HG03354 (cell line): ENCODE data around the gene SYT11.
"Not testable (repeated sequence)": the region's sequence is repeated elsewhere in the genome, so short reads cannot be mapped to it uniquely, and the experiment has no call there.

ENCODE experiments used
- ATAC-seq: cut with Tn5 transposase; IDR thresholded peaks from one replicate; pipeline ENCODE4 v1.9.1; 2021; ENCODE audit warnings: mild to moderate bottlenecking; ENCODE audit not compliant: unreplicated experiment, poor library complexity, severe bottlenecking

Gene SYT11

DNA sequence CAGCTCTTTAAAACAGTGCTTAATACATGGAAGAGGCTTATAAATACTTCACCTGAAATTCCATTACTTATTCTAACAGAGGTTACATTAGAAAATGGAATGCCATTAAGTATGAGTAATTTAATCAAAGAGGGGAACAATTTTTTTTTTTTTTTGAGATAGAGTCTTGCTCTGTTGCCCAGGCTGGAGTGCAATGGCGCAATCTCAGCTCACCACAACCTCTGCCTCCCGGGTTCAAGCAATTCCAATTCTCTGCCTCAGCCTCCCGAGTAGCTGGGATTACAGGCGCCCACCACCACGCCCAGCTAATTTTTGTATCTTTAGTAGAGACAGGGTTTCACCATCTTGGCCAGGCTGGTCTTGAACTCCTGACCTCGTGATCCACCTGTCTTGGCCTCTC, 36.2 kb downstream of the SYT11 start:
- not testable (repeated sequence) for ATAC-seq

DNA sequence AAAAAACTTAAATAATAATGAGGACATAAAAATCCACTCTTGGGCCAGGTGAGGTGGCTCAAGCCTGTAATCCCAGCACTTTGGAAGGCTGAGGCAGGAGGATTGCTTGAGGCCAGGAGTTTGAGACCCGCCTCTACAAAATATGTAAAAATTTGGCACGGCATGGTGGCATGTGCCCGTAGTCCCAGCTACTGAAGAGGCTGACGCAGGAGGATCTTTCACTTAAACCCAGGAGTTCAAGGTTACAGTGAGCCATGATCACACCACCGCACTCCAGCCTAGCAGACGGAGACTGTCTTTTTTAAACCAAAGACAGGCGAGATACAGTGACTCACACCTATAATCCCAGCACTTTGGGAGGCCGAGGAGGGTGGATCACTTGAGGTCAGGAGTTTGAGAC, 37.1 kb downstream of the SYT11 start:
- not testable (repeated sequence) for ATAC-seq

DNA sequence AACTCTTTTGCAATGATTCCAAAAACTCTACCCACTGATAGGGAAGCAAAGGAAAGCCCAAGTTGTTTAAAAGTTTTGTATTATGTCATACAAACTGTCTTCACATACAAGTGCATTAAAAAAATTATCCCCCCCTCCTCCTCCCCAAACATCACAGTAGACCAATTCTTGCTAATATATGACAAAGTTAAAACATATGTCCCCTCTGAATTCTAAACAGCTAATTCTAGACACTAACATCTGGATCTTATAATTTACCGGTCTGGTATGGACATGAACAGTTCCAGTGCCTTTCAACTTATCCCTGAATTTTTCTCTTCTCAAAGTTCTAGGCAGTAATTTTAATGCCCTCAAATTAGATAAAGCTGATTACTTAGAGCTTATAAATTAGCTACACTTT, 38.4 kb downstream of the SYT11 start:
- ATAC-seq = no peak

DNA sequence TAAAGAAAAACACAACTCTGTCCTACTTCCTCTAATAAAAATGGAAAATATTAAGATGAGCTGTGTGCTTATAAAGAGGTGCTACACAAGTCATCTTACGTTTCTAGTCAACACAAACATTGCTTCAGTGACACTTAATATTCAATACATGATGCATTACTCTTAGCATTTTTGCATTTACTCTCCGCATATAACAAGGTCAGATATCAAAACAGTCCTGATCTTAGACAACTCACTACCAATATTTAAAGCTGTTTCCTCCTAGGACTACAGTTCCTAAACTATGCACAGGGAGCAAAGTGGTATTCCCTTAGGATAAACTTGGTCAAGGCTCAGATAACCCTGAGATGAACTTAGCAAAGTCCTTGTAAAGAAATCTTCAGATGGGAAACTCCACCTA, 39.5 kb downstream of the SYT11 start:
- ATAC-seq = no peak

DNA sequence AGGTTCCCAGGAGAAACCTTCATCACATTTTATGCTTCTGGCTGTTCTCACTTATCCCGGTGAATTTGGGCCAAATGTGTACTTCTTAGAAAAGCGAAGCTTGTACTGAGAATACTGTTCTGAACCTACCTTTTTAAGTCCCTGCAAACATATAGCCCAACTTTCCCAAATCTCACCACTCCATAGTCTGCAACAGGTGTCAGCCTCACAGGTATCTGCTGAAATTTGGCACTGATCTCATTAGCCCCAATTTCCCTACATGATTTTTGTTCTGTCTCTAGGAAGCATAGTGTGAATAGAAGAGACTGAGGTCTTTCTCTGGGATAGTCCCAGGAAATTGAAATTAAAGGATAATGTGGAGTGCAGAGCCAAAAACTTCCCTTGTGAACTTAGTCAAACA, 40.3 kb downstream of the SYT11 start:
- ATAC-seq = no peak

DNA sequence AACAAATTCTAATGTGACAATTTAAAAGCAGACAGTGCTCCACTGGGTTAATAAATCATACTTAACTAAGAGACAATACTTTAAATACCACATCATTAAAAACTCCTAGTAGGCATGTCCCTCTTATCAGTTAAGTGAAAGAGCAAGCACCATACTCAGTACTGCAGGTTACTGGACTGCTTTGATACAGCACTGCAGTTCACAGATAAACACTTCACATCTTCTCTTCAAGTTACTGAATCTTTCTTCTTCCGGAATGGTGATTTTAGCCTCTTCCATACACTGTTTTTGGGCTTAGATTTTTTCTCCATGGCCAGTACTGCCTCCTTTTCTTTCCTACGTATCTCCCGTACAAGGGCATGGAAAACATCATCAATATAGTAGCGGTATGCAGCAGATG, 40.8 kb downstream of the SYT11 start:
- ATAC-seq = no peak

DNA sequence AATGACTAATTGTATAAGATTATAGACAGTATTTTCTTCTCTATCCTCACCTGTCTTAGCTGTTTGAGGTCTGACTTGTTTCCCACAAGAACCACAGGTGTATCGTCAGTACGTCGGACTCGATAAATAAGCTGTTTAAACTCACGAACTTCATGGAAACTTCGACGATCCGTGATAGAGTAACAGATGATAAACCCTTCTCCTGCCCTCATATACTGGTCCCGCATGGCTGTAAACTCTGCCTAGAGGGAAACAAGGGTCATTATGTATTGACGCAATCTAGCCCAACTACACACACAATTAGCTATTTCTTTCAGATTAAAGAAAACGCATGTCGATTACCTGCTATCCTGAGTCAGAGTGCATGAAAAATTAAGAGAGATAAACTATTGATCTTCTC, 44.9 kb downstream of the SYT11 start:
- no peak for ATAC-seq

DNA sequence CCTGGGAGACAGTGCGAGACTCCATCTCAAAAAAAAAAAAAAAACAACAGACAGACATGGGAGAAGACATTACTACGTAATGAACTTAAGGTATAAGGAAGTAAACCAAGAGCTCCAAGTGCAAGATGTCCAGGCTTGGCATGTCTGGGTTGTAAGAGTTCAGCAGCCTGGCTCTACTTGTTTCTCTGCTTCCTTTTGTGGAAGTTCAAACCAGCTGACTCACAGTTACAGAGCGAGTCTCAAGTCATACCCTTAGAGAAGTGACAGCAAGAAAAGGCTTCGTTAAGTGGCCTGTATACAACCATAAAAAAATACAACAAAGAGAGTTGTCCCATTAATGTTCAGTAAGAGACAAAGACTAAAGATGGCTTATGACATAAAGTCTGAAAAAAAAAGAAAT, 50.5 kb downstream of the SYT11 start:
- ATAC-seq = no peak

DNA sequence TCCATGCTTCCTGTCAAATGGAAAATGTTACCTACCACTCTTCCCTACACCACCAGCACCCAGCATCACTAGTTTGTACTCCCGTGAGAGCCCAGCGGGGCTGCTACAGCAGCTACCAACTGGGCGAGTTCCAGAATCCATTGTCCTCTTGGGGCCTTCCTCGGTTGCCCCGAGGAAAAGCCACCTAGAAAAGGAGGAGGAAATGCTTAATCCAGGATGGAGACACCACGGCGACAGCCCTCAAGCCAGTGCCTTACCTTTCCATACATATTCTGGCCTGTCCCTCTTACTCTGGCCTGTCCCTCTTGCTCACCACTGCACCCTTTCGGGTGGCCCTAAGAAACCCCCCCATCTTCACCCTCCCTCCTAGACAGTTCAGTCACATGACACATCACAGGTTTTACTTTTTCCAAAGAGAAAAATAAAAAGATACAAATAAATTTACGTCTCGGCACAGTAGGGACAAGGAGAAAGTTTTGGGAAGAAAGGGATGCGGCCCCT, 51.3 kb downstream of the SYT11 start:
- peak; percentile 47 for ATAC-seq

DNA sequence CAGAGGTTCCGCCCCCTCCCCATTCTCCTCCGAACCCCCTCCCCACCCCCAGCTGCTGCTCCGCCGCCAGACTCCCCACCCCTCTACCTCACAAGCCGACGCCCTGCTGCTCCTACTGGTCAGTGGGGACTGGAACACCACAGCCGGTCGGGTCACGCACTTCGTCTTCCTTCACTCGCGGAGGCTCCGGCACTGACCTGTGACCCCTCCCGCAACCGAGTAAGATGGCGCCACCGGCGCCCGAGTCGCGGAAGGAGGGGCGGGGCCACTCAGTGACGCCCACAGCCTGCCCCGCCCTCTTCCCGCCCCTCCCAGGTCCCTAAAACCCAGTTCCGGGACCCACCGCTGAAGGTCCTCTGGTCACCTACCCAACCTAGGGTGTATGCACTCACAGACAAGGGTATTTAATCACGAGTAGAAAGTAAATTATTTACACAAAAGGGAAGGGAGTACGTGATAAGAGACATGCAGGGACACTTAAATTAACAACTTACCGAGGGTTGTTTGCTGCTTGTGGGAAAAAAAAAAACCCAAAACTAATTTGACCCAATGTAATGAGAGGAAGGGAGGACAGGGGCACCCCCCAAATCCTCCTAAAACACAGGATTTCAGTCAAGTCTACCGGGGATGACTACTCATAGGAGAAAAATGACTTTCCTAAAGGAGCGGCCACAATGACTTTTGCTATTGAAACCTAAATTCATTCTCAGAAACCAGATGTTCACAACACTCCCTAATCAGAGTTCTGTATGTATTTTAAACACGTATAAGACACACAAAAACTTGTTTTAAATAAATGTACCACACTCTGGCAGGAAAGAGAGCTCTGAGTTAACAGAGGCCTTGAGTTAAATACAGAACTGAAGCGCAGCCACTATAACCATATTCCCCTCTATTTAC, 52.0 kb downstream of the SYT11 start, which contains the start of gene RIT1:
TSS of gene RIT1 (minus strand) at position 194 of the 900 bp plus-strand sequence. CDS start 588 bp downstream, outside the sequence.
- ATAC-seq = peak; percentile 80

DNA sequence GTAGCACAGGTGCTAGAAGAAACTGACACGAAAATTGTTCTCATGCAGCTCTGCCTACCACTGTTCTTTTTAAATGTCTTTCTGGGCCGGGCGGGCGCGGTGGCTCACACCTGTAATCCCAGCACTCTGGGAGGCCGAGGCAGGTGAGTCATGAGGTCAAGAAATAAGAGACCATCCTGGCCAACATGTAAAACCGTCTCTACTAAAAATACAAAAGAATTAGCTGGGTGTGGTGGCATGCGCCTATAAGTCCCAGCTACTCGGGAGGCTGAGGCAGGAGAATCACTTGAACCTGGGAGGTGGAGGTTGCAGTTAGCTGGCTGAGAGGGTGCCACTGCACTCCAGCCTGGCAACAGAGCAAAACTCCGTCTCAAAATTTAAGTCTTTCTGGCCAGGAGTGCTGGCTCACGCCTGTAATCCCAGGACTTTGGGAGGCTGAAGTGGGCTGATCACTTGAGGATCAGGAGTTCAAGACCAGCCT, 52.7 kb downstream of the SYT11 start:
- no peak for ATAC-seq

DNA sequence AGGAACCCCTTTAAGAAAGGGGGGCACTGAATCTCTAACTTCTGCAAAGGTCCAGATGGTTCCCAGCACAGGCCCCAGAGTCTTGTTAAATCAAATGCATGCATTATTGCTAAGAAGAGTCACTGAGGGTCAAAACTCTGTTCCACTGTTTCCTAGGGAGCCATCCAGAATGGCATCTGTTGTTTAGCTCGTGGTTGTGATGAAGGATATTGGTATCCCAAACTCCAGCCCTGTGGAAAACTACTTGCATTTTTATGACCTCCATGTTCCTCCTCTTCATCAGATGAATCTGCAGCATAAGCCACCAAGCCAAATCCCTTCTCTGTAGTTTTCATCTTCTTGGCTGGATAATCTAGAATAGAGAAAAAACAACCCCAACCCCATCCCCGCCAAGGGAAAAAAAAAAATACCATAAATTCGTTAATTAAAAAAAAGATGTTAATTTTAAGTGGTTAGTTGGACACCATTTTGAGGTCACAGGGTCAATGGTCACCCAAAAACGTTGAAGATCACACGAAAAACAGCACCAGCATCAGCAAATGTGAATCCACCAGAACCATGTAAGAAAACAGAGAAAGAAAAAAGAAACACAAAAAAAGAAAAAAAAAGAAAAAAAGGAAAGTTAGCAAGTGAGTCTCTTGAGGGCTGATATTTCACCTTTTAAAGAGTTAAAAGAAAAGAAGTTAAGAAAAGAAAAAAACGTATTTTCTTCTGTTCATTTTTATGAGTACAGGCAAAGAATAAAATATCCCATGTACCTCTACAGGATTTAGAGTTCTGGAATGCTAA, 54.8 kb downstream of the SYT11 start:
- ATAC-seq = no peak

DNA sequence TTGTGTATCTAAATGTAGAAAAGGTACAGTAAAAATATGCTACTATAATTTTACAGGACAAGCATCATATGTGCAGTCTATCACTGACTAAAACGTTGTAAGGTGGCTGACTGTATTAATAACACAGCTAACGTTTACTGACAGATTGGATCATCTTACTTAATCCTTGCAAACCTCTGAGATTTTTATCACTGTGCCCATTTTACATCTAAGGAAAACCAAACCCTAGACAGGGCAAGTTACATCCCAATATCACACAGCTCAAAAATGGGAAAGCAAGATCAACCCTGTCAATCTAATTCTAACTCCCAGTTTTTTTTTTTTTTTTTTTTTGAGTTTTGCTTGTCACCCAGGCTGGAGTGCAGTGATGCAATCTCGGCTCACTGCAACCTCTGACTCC, 59.3 kb downstream of the SYT11 start:
- no peak for ATAC-seq

DNA sequence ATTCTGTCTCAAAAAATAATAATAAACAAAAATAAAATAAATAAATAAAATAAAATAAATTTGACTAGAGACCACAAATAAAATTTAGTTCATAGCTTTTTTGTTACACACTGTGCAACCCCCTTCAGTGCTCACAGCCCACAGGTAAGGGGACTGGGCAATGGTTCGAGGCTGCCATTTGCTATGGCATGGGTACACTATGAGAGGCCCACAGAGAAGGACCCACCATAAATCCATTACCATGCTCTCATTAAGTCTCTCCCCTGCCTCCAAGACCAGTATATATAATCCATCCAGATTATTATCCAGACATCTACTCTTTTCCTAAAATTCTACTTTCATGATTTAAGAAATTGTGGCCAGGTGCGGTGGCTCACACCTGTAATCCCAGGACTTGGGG, 60.4 kb downstream of the SYT11 start:
- ATAC-seq = no peak

DNA sequence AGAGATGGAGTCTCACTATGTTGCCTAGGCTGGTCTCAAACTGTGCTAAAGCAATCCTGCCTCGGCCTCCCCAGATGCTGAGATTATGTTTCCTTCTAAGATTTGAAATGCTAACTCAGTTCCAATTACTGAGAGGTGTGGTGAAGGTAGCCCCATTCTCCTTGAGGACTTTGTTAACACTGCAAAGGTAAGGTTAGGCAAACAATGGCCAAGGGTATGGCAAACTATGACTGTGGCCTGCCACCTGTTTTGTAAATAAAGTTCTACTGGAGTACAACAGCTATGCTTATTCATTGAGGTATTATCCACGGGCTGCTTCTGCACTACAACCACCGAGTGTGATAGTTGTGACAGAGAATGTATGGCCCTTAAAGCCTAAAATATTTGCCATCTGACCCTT, 61.4 kb downstream of the SYT11 start:
- ATAC-seq = no peak

DNA sequence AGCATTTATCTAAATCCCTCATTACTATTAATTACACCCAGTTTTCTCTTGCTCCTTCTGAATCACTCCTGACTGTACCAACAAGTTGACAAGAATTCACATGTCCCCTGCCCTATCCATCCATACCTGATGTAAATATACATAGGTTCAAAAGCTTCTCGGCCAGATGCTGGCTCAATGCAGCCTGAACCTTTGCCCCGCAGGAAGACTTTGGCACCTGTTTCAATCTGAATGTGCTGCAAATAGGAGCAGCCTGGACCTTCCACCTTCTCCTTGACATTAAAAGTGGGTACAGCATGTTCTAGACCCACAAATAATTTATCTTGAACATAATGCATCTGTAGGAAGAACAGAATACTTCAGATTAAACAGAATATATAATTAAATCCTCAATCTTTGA, 66.1 kb downstream of the SYT11 start:
- no peak for ATAC-seq

DNA sequence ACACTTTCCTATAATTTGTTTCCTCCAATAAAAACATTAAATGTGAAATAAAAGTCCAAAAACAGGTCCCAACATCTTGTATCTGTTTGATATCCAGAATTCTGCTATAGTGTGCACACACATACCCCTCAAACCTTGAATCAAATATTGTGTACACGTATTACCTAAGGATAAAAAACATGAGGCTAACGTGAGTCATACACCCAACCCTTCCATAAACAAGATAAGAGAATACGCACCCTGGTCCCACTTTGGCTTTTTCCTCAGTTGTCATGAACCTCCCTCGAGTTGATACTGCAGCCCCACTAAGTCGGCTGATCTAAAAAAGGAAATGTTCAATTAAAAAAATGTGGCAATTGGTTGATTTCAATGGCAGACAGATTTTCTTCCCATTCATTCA, 69.7 kb downstream of the SYT11 start:
- ATAC-seq = no peak

DNA sequence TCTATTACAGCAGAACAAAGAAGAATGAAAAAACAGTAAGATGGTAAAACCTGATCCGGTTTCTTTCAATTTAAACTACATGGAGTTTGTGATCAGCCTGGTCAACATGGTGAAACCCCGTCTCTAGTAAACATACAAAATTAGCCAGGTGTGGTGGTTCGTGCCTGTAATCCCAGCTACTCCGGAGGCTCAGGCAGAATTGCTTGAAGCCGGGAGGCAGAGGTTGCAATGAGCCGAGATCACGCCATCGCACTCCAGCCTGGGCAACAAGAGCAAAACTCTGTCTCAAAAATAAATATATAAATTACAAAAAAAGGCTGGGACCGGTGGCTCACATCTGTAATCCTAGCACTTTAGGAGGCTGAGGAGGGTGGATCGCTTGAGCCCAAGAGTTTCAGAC, 71.4 kb downstream of the SYT11 start:
- not testable (repeated sequence) for ATAC-seq

DNA sequence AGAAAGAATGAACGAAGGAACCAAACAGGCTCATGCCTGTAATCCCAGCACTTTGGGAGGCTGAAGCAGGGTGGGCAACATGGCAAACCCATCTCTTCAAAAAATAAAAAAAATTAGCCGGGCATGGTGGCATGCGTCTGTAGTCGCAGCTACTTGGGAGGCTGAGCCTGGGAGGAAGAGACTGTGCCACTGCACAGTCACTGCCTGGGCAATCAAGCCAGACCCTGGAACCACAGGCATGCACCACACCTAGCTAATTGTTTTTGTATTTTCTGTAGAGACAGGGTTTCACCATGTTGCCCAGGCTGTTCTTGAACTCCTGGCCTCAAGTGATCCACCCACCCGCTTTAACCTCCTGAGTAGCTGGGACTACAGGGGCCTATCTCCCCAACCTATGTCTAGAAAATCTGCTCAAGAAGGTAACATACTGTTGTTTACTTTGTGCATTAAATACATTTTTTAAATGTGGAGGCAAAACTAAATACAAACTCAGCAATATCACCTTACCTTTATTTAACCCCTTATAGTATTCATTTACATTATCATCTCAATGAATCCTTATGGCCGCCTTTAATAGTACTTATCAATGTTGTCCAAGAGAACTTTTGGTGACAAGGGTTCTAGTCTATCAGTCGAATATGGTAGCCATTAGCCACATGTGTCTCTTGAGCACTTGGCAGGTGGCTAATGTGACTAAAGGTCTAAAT, 72.1 kb downstream of the SYT11 start:
- ATAC-seq = no peak

DNA sequence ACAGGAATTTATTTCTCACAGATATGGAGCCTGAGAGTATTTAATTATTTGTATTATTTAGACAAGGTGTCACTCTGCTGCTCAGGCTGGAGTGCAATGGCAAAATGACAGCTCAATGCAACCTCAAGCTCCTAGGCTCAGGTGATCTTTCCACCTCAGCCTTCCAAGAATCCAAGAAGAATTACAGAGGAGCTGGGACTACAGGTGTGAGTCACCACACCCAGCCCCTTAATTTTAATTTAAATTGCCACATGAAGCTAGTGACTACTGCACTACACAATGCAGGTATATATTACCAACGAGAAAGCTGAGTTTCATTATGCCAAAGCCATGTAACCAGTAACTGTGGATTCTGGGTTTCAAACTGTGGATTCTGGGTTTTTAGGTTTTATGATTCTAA, 72.7 kb downstream of the SYT11 start:
- ATAC-seq = no peak
